ENCODE measurements around the gene MAPK8IP3. TPM values are rescaled to one million over a fixed set of nuclear protein-coding genes. Genes with fewer than 3 reads are reported as not detected.
A peak's percentile ranks its signal among the peaks of the same experiment; 100 is the strongest.

The MAPK8IP3 gene
- total RNA-seq, 1 experiment from 2014 or later = 77.4 TPM

GRCh38 chr16:1706386-1707192 lies 594 bp downstream of the MAPK8IP3 start:
- no peaks in the 10 kb centered on the region for H3K9me3 Mint-ChIP-seq (ENCODE audit: unreplicated experiment)
- DNase-seq (ENCODE audit: unreplicated experiment) = no peak
- peak overlapping the region; percentile 81 for H3K27ac Mint-ChIP-seq (ENCODE audit: low read depth, unreplicated experiment)
- POLR2A ChIA-PET = interaction anchor here (0.6 to 4.8 kb wide), 29 partner anchors 9 to 1427 kb away, joined by 3 to 130 read pairs (median 6); partner anchors contain the start of genes CRAMP1, EME2, FAHD1 and IFT140
- TF ChIP-seq CTCF (IDR thresholded peaks at IDR 0.05; ENCODE audit: unreplicated experiment) = no peak
- H3K4me3 Mint-ChIP-seq (ENCODE audit: unreplicated experiment) = peak overlapping the region; percentile 83
- CTCF ChIA-PET = interaction anchor here (0.6 to 2.5 kb wide), 22 partner anchors 9 to 115 kb away, joined by 3 to 17 read pairs (median 4); partner anchors contain the start of genes CRAMP1, IFT140 and JPT2
- no TSS peak for BruUV-seq (replicated peaks)
- H3K27me3 Mint-ChIP-seq (ENCODE audit: insufficient read depth, unreplicated experiment) = no peaks in the 10 kb centered on the region
- peaks cover 11% of the 10 kb centered on the region for H3K4me1 Mint-ChIP-seq (ENCODE audit: insufficient read depth, unreplicated experiment)
- H3K36me3 Mint-ChIP-seq (ENCODE audit: insufficient read depth, unreplicated experiment) = peaks cover 34% of the 10 kb centered on the region
- intact Hi-C loops (cut with micrococcal nuclease) = loop anchor here (1.0 to 10.0 kb wide), 3 partner anchors 65 to 282 kb away; partner anchors contain the start of genes CRAMP1, IFT140, NME3 and UQCC4

GRCh38 chr16:1707193-1707790 lies 1.3 kb downstream of the MAPK8IP3 start:
- Mint-ChIP-seq H3K27me3 (ENCODE audit: insufficient read depth, unreplicated experiment) (no peaks in the 10 kb centered on the region), H3K27ac (ENCODE audit: low read depth, unreplicated experiment) (peak overlapping the region; percentile 81), H3K9me3 (ENCODE audit: unreplicated experiment) (no peaks in the 10 kb centered on the region), H3K36me3 (ENCODE audit: insufficient read depth, unreplicated experiment) (peaks cover 28% of the 10 kb centered on the region), H3K4me1 (ENCODE audit: insufficient read depth, unreplicated experiment) (peaks cover 9% of the 10 kb centered on the region), H3K4me3 (ENCODE audit: unreplicated experiment) (peak overlapping the region; percentile 83)
- intact Hi-C loops (cut with micrococcal nuclease) = loop anchor here (1.0 to 10.0 kb wide), 3 partner anchors 64 to 282 kb away; partner anchors contain the start of genes CRAMP1, IFT140, NME3 and UQCC4
- TF ChIP-seq CTCF (IDR thresholded peaks at IDR 0.05; ENCODE audit: unreplicated experiment) = no peak
- ChIA-PET CTCF (interaction anchor here (0.5 to 2.7 kb wide), 14 partner anchors 12 to 433 kb away, joined by 3 to 17 read pairs (median 4); partner anchors contain the start of genes CRAMP1, IFT140, JPT2 and NUBP2), POLR2A (interaction anchor here (0.6 to 4.8 kb wide), 14 partner anchors 11 to 629 kb away, joined by 3 to 130 read pairs (median 7); partner anchors contain the start of genes CRAMP1, EME2, IFT140 and JPT2)
- BruUV-seq (replicated peaks) = TSS peak; percentile 20
- peak; percentile 43 for DNase-seq (ENCODE audit: unreplicated experiment)

- intact Hi-C loops (cut with micrococcal nuclease) = loop anchor here (5.0 to 10.0 kb wide), 2 partner anchors 96 to 283 kb away; partner anchors contain the start of genes CRAMP1, IFT140 and UQCC4
- H3K9me3 Mint-ChIP-seq (ENCODE audit: unreplicated experiment) = no peaks in the 10 kb centered on the region
- CTCF ChIA-PET = interaction anchor here (0.6 to 2.7 kb wide), 13 partner anchors 18 to 1631 kb away, joined by 3 to 15 read pairs (median 4); partner anchors contain the start of gene JPT2
- POLR2A ChIA-PET = interaction anchor here (0.9 to 4.8 kb wide), 11 partner anchors 10 to 98 kb away, joined by 3 to 130 read pairs (median 30); partner anchors contain the start of genes CRAMP1, EME2, IFT140 and JPT2
- H3K4me3 Mint-ChIP-seq (ENCODE audit: unreplicated experiment) = peak overlapping the region; percentile 83
- no TSS peak for BruUV-seq (replicated peaks)
- H3K36me3 Mint-ChIP-seq (ENCODE audit: insufficient read depth, unreplicated experiment) = peaks cover 18% of the 10 kb centered on the region
- H3K27me3 Mint-ChIP-seq (ENCODE audit: insufficient read depth, unreplicated experiment) = no peaks in the 10 kb centered on the region
- DNase-seq (ENCODE audit: unreplicated experiment) = no peak
- H3K4me1 Mint-ChIP-seq (ENCODE audit: insufficient read depth, unreplicated experiment) = peaks cover 9% of the 10 kb centered on the region
- TF ChIP-seq CTCF (IDR thresholded peaks at IDR 0.05; ENCODE audit: unreplicated experiment) = no peak
- H3K27ac Mint-ChIP-seq (ENCODE audit: low read depth, unreplicated experiment) = peak overlapping the region; percentile 81
These were observed 2.2 kb downstream of the MAPK8IP3 start for GRCh38 chr16:1708083-1708767.

All from MCF 10A (cell line).